OCI-LY7 (cell line): ENCODE measurements around the gene TULP1. TPM values are rescaled to one million over a fixed set of nuclear protein-coding genes. Genes with fewer than 3 reads are reported as not detected.
"Not testable (repeated sequence)": the region's sequence is repeated elsewhere in the genome, so short reads cannot be mapped to it uniquely, and the experiment has no call there.

Source experiments
- BruUV-seq: library from RNA; stranded (reverse); fragments of 400-500 nt; replicated peaks from 2 replicates; lab custom pipeline; 2021; lab: Mats Ljungman, UMichigan
- CTCF ChIA-PET: fragments of 300-600 bp; sonication (Branson Sonifier 250); formaldehyde crosslinking; loops from one replicate; lab custom pipeline; 2022; ENCODE audit warnings: antibody characterized with exemption; ENCODE audit not compliant: unreplicated experiment; lab: Charles Lee
- POLR2A ChIA-PET: fragments of 300-600 bp; sonication (Branson Sonifier 250); formaldehyde crosslinking; loops from one replicate; lab custom pipeline; 2022; ENCODE audit warnings: antibody characterized with exemption; lab: Charles Lee
- DNase-seq: peaks from one replicate; pipeline ENCODE4 v3.0.0-alpha.2; 2015; ENCODE audit warnings: low spot score
- H2AFZ ChIP-seq: fragments of 200-600 bp; sonication (generic), shearing (Covaris generic); 2 replicates; pipeline ENCODE4 v1.6.1; 2014; ENCODE audit warnings: mild to moderate bottlenecking, antibody characterized with exemption, low read length, moderate library complexity
- H3K27ac ChIP-seq: fragments of 200-600 bp; sonication (generic); 2 replicates; pipeline ENCODE4 v1.5.1; 2014; ENCODE audit warnings: mixed run types, low read depth, mild to moderate bottlenecking, moderate library complexity, low read length, inconsistent platforms; ENCODE audit not compliant: poor library complexity, severe bottlenecking
- H3K36me3 ChIP-seq: fragments of 200-600 bp; sonication (generic); 2 replicates; pipeline ENCODE4 v1.6.1; 2014; ENCODE audit warnings: mild to moderate bottlenecking, antibody characterized with exemption, low read length, moderate library complexity, mixed read lengths; ENCODE audit not compliant: insufficient read depth
- H3K4me1 ChIP-seq: fragments of 200-600 bp; sonication (generic); 2 replicates; pipeline ENCODE4 v1.5.1; 2014; ENCODE audit warnings: mild to moderate bottlenecking, low read length; ENCODE audit not compliant: insufficient read depth, poor library complexity, severe bottlenecking
- H3K4me2 ChIP-seq: fragments of 200-600 bp; sonication (generic); 2 replicates; pipeline ENCODE4 v1.6.1; 2014; ENCODE audit warnings: mild to moderate bottlenecking, low read length
- H3K4me3 ChIP-seq: fragments of 200-600 bp; sonication (generic); 2 replicates; pipeline ENCODE4 v1.5.1; 2014; ENCODE audit warnings: mild to moderate bottlenecking, low read depth, low read length; ENCODE audit not compliant: poor library complexity, severe bottlenecking
- H3K79me2 ChIP-seq: fragments of 200-600 bp; sonication (generic); 2 replicates; pipeline ENCODE4 v1.6.1; 2016; ENCODE audit warnings: low read depth, mild to moderate bottlenecking, low read length, moderate library complexity, mixed read lengths; ENCODE audit not compliant: insufficient read depth
- H3K9me2 ChIP-seq: fragments of 200-600 bp; sonication (generic); 2 replicates; pipeline ENCODE4 v1.6.1; 2016; ENCODE audit warnings: mild to moderate bottlenecking, low read length, mixed read lengths; ENCODE audit not compliant: insufficient read depth
- H3K9me3 ChIP-seq: fragments of 200-600 bp; sonication (generic); 2 replicates; pipeline ENCODE4 v1.6.1; 2014; ENCODE audit warnings: mild to moderate bottlenecking, mixed run types, low read length, mixed read lengths
- H4K20me1 ChIP-seq: fragments of 200-600 bp; sonication (generic); 2 replicates; pipeline ENCODE4 v1.6.1; 2014; ENCODE audit warnings: mild to moderate bottlenecking, antibody characterized with exemption, low read length, moderate library complexity, mixed read lengths; ENCODE audit not compliant: insufficient read depth
- EZH2phosphoT487 ChIP-seq: fragments of 200-600 bp; sonication (generic); IDR thresholded peaks from 2 replicates; pipeline ENCODE4 v1.6.1; 2018; ENCODE audit warnings: low read depth, borderline replicate concordance, mild to moderate bottlenecking, mixed run types, antibody characterized with exemption, low read length, moderate library complexity, mixed read lengths
- intact Hi-C: fragments of 100-400 bp; cut with micrococcal nuclease; formaldehyde crosslinking; loops from one replicate; pipeline ENCODE4 v1.10.0; 2022; ENCODE audit not compliant: unreplicated experiment
- total RNA-seq, 2 experiments: library from RNA; depleted of rRNA in 1 of 2; stranded (reverse); fragments of >200 nt in 1 of 2; shearing (Covaris generic) in 1 of 2; gene quantifications; 2 replicates each; pipeline ENCODE4 v1.2.3, GENCODE V29; 2014 to 2022
- TF ChIP-seq, protein P1 (sequence below): fragments of 200-600 bp; sonication (generic); conservative IDR thresholded peaks from 2 replicates; pipeline ENCODE4 v1.5.1; 2014; ENCODE audit warnings: mild to moderate bottlenecking, antibody characterized with exemption, low read length, moderate library complexity, mixed read lengths

Gene TULP1
- total RNA-seq, 2 experiments from 2014 or later: not detected

DNA sequence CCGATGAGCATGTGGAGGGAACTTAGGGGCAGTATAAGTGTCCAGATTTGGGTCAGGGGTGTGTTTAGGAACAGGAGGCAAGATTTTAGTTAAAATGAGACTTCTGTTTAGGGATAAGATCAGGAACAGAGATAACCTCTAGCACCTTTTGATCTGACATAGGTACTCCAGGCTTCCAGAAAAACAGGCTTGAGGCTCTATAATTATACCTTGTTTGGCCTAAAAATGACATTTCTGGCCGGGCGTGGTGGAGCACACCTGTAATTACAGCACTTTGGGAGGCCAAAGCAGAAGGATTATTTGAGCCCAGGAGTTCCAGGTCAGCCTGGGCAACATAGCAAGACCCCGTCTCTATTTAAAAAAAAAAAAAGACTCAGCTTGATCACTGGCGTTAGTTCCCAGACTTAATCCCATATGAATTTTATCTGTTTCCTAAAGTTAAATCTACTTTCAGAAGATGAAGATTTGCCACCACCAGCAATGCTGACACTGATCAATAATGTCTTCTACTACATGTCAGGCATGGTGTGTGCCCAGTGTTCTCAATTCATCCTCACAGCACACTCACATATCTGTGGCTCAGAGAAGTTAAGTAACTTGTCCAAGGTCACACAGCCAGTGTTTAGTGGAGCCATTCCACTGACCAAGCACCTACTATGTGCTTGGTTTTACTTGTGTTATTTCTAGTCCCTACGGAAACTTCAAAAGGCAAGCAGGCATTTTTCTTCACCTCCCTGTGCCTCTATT, 6.0 kb upstream of the TULP1 start:
- no peaks in the 10 kb centered on the region for H3K9me2 ChIP-seq
- intact Hi-C loops: no loop called here
- BruUV-seq: no TSS peak
- H3K4me2 ChIP-seq: no peak overlapping the region
- no peak for DNase-seq
- ChIA-PET POLR2A (no interaction called here), CTCF (no interaction called here)
- H4K20me1 ChIP-seq: no peaks in the 10 kb centered on the region
- no peak overlapping the region for H3K27ac ChIP-seq
- no peaks in the 10 kb centered on the region for H3K79me2 ChIP-seq
- TF ChIP-seq EZH2phosphoT487: no peak
- TF ChIP-seq, protein P1, sequence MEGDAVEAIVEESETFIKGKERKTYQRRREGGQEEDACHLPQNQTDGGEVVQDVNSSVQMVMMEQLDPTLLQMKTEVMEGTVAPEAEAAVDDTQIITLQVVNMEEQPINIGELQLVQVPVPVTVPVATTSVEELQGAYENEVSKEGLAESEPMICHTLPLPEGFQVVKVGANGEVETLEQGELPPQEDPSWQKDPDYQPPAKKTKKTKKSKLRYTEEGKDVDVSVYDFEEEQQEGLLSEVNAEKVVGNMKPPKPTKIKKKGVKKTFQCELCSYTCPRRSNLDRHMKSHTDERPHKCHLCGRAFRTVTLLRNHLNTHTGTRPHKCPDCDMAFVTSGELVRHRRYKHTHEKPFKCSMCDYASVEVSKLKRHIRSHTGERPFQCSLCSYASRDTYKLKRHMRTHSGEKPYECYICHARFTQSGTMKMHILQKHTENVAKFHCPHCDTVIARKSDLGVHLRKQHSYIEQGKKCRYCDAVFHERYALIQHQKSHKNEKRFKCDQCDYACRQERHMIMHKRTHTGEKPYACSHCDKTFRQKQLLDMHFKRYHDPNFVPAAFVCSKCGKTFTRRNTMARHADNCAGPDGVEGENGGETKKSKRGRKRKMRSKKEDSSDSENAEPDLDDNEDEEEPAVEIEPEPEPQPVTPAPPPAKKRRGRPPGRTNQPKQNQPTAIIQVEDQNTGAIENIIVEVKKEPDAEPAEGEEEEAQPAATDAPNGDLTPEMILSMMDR: no peak
- no peaks in the 10 kb centered on the region for H3K9me3 ChIP-seq
- H3K4me3 ChIP-seq: no peak overlapping the region
- H3K4me1 ChIP-seq: no peaks in the 10 kb centered on the region
- H2AFZ ChIP-seq: no peak overlapping the region
- no peaks in the 10 kb centered on the region for H3K36me3 ChIP-seq

DNA sequence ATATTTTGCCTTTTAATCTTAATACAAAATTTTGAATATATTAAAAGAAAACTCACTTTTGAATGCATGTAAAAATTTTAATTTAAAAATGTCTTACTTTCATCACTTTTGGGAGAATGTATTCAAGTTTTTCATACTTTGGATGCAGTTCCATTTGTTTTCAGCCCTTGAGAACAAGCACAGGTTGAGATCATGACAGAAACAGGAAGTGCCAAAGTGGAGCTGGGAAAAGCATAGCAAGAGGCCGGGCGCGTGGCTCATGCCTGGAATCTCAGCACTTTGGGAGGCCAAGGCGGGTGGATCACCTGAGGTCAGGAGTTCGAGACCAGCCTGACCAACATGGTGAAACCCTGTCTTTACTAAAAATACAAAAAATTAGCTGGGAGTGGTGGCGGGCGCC, 5.3 kb upstream of the TULP1 start:
- intact Hi-C loops, DNase-seq, H3K79me2 ChIP-seq, H3K27ac ChIP-seq, BruUV-seq, H2AFZ ChIP-seq, H3K9me3 ChIP-seq, H3K4me1 ChIP-seq, H3K36me3 ChIP-seq, H3K9me2 ChIP-seq, H3K4me2 ChIP-seq, H3K4me3 ChIP-seq, H4K20me1 ChIP-seq, CTCF ChIA-PET, POLR2A ChIA-PET: not testable (repeated sequence)

DNA sequence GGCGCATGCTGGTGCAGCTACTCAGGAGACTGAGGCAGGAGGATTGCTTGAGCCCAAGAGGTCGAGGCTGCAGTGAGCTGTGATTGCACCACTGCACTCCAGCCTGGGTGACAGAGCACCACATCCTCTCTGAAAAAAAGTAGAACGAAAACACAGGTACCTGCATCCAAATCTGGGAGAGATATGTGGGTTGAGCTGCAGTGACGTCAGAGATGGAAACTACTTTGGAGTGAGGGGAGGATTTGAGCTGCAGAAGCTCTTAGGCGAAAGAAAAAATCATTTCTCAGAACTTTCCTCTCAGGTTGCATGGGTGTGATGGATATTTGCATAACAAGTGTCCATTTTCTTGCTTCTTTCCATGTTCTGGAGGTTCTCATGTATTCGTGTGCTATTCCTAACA, 4.0 kb upstream of the TULP1 start:
- no peaks in the 10 kb centered on the region for H3K79me2 ChIP-seq
- H3K27ac ChIP-seq: no peak overlapping the region
- H4K20me1 ChIP-seq: no peaks in the 10 kb centered on the region
- ChIA-PET CTCF (interaction anchor here (0.6 kb wide), 1 partner anchor 18 kb away, joined by 8 read pairs; no protein-coding TSS in a partner anchor), POLR2A (interaction anchor here (0.7 to 0.8 kb wide), 2 partner anchors 9 to 19 kb away, joined by 3 read pairs; no protein-coding TSS in a partner anchor)
- no peak for TF ChIP-seq EZH2phosphoT487
- TF ChIP-seq, protein P1: no peak
- no peak overlapping the region for H2AFZ ChIP-seq
- no TSS peak for BruUV-seq
- no peaks in the 10 kb centered on the region for H3K4me1 ChIP-seq
- DNase-seq: no peak
- no peaks in the 10 kb centered on the region for H3K9me2 ChIP-seq
- no peak overlapping the region for H3K4me2 ChIP-seq
- H3K36me3 ChIP-seq: no peaks in the 10 kb centered on the region
- intact Hi-C loops: no loop called here
- no peak overlapping the region for H3K4me3 ChIP-seq
- H3K9me3 ChIP-seq: no peaks in the 10 kb centered on the region

DNA sequence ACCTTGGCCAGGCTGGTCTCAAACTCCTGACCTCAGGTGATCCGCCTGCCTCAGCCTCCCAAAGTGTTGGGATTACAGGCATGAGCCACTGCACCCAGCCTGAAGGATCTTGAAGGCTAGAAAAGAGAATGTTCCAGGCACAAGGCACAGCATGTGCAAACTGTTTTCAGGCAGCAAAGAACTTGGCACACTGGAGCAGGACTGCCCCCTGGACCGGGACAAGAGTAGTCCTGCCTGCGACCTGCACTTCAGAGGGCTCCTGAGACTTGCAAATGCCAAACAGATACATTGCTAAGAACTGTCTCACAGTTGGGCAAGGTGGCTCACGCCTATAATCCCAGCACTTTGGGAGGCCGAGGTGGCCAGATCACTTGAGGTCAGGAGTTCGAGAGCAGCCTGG, 3.2 kb upstream of the TULP1 start:
- POLR2A ChIA-PET, CTCF ChIA-PET, H3K27ac ChIP-seq, BruUV-seq, H3K9me2 ChIP-seq, H3K4me1 ChIP-seq, H3K4me3 ChIP-seq, intact Hi-C loops, DNase-seq, H3K4me2 ChIP-seq, H3K9me3 ChIP-seq, H4K20me1 ChIP-seq, H3K36me3 ChIP-seq, H2AFZ ChIP-seq, H3K79me2 ChIP-seq: not testable (repeated sequence)
